Measurements from ENCODE around the gene COX4I1. TPM values are rescaled to one million over a fixed set of nuclear protein-coding genes. Genes with fewer than 3 reads are reported as not detected.
A peak's percentile ranks its signal among the peaks of the same experiment; 100 is the strongest.

Gene COX4I1
- total and polyA plus RNA-seq, 2 donors (not counting 1 experiment from before 2014, with no cell fraction given): 759 to 813 TPM

DNA sequence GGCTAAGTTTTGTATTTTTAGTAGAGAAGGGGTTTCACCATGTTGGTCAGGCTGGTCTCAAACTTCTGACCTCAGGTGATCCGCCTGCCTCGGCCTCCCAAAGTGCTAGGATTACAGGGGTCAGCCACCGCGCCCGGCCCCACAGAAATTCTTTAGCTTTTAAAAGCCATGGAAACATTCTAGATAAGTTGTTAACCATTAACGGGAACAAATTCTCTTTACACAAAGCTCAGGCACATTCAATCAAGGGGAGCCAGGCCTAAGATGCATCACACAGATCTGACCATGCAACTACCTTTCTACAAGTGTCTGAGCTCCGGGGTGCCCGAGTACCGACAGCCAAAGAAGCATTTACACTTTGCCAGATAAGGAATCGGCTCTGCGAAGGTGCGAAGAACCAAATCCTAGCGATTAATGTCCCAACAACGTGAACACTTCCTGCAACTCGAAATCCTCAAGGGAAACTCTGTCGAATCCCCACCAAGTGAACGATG lies 1.2 kb upstream of the COX4I1 start:
- H4K20me1 ChIP-seq (ENCODE audit: control insufficient read depth, insufficient read depth, low read length, poor library complexity, severe bottlenecking): peaks cover 63% of the 10 kb centered on the region
- H3K4me3 ChIP-seq (ENCODE audit: control extremely low read depth in 1 of 5, extremely low read depth in 1 of 5, insufficient read depth in 1 of 5, low read depth in 2 of 5, low read length in 4 of 5): peak overlapping the region; percentile 73 to 93 (median 78)
- H3K4me2 ChIP-seq (replicated peaks; ENCODE audit: low read depth, low read length, poor library complexity, severe bottlenecking): peak overlapping the region; percentile 96
- no peak overlapping the region for H3K27ac ChIP-seq (ENCODE audit: low read length in 2 of 2)
- peak overlapping the region; percentile 21 for H2AFZ ChIP-seq (ENCODE audit: insufficient read depth, low read depth, low read length, poor library complexity, severe bottlenecking)
- H3K4me1 ChIP-seq (ENCODE audit: control insufficient read depth in 2 of 2, insufficient read depth in 2 of 2, low read length in 2 of 2): peaks cover 19 to 23% of the 10 kb centered on the region in 2 donors
- H3K36me3 ChIP-seq (replicated peaks in 1 of 2; ENCODE audit: control extremely low read depth in 1 of 2, control insufficient read depth in 1 of 2, extremely low read depth in 1 of 2, insufficient read depth in 2 of 2, low read length in 1 of 2): peaks cover 0 to 41% of the 10 kb centered on the region in 2 experiments
- Mint-ChIP-seq H3K4me3 (peak overlapping the region; percentile 92), H3K27ac (peak overlapping the region; percentile 80), H3K27me3 (no peaks in the 10 kb centered on the region), H3K9me3 (ENCODE audit: insufficient read depth) (no peaks in the 10 kb centered on the region), H3K4me1 (peaks cover 51% of the 10 kb centered on the region)
- intact Hi-C loops (cut with micrococcal nuclease): loop anchor here (2.0 to 10.0 kb wide), 2 partner anchors 48 to 244 kb away; partner anchors contain the start of gene C16orf74
- no peak for TF ChIP-seq EZH2 (IDR thresholded peaks at IDR 0.05; ENCODE audit: borderline replicate concordance, insufficient read depth, low read depth, low read length, poor library complexity, severe bottlenecking)
- TF ChIP-seq, protein P1, sequence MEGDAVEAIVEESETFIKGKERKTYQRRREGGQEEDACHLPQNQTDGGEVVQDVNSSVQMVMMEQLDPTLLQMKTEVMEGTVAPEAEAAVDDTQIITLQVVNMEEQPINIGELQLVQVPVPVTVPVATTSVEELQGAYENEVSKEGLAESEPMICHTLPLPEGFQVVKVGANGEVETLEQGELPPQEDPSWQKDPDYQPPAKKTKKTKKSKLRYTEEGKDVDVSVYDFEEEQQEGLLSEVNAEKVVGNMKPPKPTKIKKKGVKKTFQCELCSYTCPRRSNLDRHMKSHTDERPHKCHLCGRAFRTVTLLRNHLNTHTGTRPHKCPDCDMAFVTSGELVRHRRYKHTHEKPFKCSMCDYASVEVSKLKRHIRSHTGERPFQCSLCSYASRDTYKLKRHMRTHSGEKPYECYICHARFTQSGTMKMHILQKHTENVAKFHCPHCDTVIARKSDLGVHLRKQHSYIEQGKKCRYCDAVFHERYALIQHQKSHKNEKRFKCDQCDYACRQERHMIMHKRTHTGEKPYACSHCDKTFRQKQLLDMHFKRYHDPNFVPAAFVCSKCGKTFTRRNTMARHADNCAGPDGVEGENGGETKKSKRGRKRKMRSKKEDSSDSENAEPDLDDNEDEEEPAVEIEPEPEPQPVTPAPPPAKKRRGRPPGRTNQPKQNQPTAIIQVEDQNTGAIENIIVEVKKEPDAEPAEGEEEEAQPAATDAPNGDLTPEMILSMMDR (IDR thresholded peaks at IDR 0.05): no peak
- ATAC-seq (ENCODE audit: low read depth) (no peak), DNase-seq (no peak)
- H3K9ac ChIP-seq (ENCODE audit: low read length): peak overlapping the region; percentile 96
- peaks cover 93% of the 10 kb centered on the region for H3K79me2 ChIP-seq (ENCODE audit: control insufficient read depth, insufficient read depth, low read length)
- POLR2A ChIA-PET: interaction anchor here (1.7 kb wide), 1 partner anchor 39 kb away, joined by 5 read pairs; no protein-coding TSS in a partner anchor
- H3K9me3 ChIP-seq (ENCODE audit: control extremely low read depth in 1 of 3, control insufficient read depth in 2 of 3, insufficient read depth in 1 of 3, low read length in 2 of 3): peaks cover 0 to 3% (median 0%) of the 10 kb centered on the region in 3 donors
- 34% methylated on average over 17 of the region's 17 CpGs for WGBS (ENCODE audit: insufficient coverage)
- CTCF ChIA-PET: interaction anchor here (0.6 to 1.6 kb wide), 6 partner anchors 21 to 377 kb away, joined by 3 to 7 read pairs (median 4); no protein-coding TSS in a partner anchor
- no peaks in the 10 kb centered on the region for H3K27me3 ChIP-seq (replicated peaks in 1 of 4; ENCODE audit: control extremely low read depth in 1 of 4, control insufficient read depth in 3 of 4, insufficient read depth in 4 of 4, low read length in 3 of 4)

DNA sequence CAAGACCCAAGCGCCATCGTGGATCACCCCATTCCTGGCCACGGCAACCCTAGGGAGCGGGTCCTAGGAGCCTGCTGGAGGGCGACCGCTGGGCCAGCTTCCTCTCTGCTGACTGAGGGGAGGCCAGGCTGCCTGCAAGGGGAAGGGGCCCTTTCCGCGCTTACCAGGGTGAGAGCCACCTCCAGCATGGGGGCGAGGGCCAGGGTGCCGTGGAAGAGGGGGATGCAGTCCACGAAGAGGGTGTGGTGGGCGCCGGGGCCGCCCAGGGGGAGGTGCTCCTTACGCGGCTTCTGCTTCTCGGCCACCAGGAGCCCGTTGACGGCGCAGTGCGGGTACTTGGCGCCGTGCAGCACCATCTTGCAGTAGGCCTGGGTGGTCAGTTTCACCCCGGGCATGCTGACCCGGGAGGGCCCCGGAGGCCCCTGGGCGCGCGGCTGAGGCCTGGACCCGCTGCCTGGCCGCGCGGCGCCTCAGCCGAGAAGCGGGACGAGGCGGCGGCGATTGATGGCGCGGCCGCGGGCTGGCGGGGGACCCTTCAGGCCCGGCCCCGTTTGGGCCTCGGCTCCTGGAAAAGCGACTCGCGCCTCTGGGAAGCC lies 496 bp upstream of the COX4I1 start:
- DNase-seq (no peak), ATAC-seq (ENCODE audit: low read depth) (peak; percentile 8)
- Histone ChIP-seq H3K27me3 (replicated peaks in 1 of 4; ENCODE audit: control extremely low read depth in 1 of 4, control insufficient read depth in 3 of 4, insufficient read depth in 4 of 4, low read length in 3 of 4) (no peaks in the 10 kb centered on the region), H3K36me3 (replicated peaks in 1 of 2; ENCODE audit: control extremely low read depth in 1 of 2, control insufficient read depth in 1 of 2, extremely low read depth in 1 of 2, insufficient read depth in 2 of 2, low read length in 1 of 2) (peaks cover 0 to 45% of the 10 kb centered on the region in 2 experiments), H3K9ac (ENCODE audit: low read length) (peak overlapping the region; percentile 96), H3K27ac (ENCODE audit: low read length in 2 of 2) (peak overlapping the region in 1 of 2 donors; percentile 97), H3K79me2 (ENCODE audit: control insufficient read depth, insufficient read depth, low read length) (peaks cover 92% of the 10 kb centered on the region), H3K4me2 (replicated peaks; ENCODE audit: low read depth, low read length, poor library complexity, severe bottlenecking) (peak overlapping the region; percentile 96), H2AFZ (ENCODE audit: insufficient read depth, low read depth, low read length, poor library complexity, severe bottlenecking) (peak overlapping the region; percentile 87), H3K9me3 (ENCODE audit: control extremely low read depth in 1 of 3, control insufficient read depth in 2 of 3, insufficient read depth in 1 of 3, low read length in 2 of 3) (peaks cover 0 to 3% (median 0%) of the 10 kb centered on the region in 3 donors), H3K4me1 (ENCODE audit: control insufficient read depth in 2 of 2, insufficient read depth in 2 of 2, low read length in 2 of 2) (peaks cover 19 to 23% of the 10 kb centered on the region in 2 donors), H4K20me1 (ENCODE audit: control insufficient read depth, insufficient read depth, low read length, poor library complexity, severe bottlenecking) (peaks cover 63% of the 10 kb centered on the region), H3K4me3 (ENCODE audit: control extremely low read depth in 1 of 5, extremely low read depth in 1 of 5, insufficient read depth in 1 of 5, low read depth in 2 of 5, low read length in 4 of 5) (peak overlapping the region; percentile 73 to 93 (median 78))
- peak overlapping the region; percentile 98 for H3K27ac Mint-ChIP-seq
- POLR2A ChIA-PET: interaction anchor here (1.7 kb wide), 1 partner anchor 40 kb away, joined by 5 read pairs; no protein-coding TSS in a partner anchor
- no peaks in the 10 kb centered on the region for H3K27me3 Mint-ChIP-seq
- CTCF ChIA-PET: interaction anchor here (1.0 to 1.6 kb wide), 2 partner anchors 22 to 140 kb away, joined by 4 to 7 read pairs; no protein-coding TSS in a partner anchor
- H3K4me3 Mint-ChIP-seq: peak overlapping the region; percentile 92
- under 1% methylated on average over 49 of the region's 51 CpGs for WGBS (ENCODE audit: insufficient coverage)
- intact Hi-C loops (cut with micrococcal nuclease): loop anchor here (1.0 to 10.0 kb wide), 4 partner anchors 42 to 244 kb away; partner anchors contain the start of gene C16orf74
- peaks cover 57% of the 10 kb centered on the region for H3K4me1 Mint-ChIP-seq
- no peak for TF ChIP-seq EZH2 (IDR thresholded peaks at IDR 0.05; ENCODE audit: borderline replicate concordance, insufficient read depth, low read depth, low read length, poor library complexity, severe bottlenecking)
- TF ChIP-seq, protein P1 (IDR thresholded peaks at IDR 0.05): no peak
- no peaks in the 10 kb centered on the region for H3K9me3 Mint-ChIP-seq (ENCODE audit: insufficient read depth)

Measured in B cell (primary cell).